Measurements from ENCODE around the gene ATP1B1. TPM values are rescaled to one million over a fixed set of nuclear protein-coding genes. Genes with fewer than 3 reads are reported as not detected.

Gene ATP1B1
- total and polyA plus RNA-seq, 9 of the 15 experiments (the other 6 are each of a cell fraction or from before 2014, with no cell fraction given), result 0.76 to 3.0 (median 1.7) TPM

DNA sequence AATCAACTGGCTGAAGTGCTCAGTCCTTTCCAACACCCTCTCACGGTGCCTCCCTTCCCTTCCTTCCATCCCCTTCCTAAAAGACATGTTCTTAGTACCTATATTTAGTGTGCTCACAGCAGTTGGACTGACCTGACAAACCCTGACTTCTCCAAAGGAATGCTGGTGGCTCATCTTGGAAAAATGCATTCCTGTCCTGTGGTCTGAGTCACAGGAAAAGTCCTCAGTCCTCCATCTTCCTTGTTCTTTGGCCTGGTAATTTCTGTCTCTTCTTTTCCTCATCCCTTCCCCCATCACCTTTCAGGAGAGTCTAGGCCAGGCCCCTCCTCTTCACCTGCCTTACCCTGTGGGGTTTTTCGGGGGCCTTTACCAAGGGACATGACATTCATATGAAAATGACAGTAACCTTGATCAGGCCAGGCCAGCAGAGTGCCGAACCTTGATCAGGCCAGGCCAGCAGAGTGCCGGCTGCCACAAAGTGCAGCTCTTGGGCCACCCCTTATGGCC, 7.2 kb downstream of the ATP1B1 start (continued):
- TF ChIP-seq, protein P1, sequence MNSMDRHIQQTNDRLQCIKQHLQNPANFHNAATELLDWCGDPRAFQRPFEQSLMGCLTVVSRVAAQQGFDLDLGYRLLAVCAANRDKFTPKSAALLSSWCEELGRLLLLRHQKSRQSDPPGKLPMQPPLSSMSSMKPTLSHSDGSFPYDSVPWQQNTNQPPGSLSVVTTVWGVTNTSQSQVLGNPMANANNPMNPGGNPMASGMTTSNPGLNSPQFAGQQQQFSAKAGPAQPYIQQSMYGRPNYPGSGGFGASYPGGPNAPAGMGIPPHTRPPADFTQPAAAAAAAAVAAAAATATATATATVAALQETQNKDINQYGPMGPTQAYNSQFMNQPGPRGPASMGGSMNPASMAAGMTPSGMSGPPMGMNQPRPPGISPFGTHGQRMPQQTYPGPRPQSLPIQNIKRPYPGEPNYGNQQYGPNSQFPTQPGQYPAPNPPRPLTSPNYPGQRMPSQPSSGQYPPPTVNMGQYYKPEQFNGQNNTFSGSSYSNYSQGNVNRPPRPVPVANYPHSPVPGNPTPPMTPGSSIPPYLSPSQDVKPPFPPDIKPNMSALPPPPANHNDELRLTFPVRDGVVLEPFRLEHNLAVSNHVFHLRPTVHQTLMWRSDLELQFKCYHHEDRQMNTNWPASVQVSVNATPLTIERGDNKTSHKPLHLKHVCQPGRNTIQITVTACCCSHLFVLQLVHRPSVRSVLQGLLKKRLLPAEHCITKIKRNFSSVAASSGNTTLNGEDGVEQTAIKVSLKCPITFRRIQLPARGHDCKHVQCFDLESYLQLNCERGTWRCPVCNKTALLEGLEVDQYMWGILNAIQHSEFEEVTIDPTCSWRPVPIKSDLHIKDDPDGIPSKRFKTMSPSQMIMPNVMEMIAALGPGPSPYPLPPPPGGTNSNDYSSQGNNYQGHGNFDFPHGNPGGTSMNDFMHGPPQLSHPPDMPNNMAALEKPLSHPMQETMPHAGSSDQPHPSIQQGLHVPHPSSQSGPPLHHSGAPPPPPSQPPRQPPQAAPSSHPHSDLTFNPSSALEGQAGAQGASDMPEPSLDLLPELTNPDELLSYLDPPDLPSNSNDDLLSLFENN (IDR thresholded peaks at IDR 0.05; ENCODE audit: low read depth in 2 of 2, low read length in 2 of 2), result peak in 1 of 2 experiments; percentile 82; a peak in 2 of 4 replicates

DNA sequence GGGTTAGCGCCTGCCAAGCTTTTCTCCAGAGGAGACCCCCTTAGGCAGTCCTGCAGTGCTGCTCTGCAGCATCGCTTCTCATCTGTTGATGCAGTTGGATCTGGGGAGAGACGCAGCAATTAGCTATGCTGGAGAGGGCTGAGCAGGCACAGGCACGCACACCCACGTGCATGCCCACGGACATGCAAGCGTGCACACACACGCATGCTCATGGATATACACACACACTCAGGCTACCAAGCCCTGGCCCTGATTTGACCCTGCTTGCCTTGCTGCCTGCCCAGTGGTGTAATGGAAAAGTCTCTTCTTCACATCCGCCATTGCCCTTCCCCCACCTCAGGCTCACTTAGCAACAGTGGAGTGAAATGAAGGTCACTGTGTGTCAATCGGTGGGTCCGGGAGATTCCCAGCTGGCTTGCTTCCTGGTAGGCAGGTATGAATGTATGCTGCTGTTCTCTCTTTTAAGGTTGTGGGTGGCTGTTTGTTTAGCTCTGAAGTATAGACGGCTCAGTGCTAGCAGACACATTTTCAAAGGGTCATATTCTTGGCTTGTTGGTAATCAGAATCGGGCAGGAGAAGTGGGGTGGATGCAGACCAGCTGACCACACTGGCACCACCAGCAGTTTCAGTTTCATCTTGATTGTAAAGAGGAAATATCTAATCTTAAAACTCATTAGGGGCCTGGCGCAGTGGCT, 9.5 kb downstream of the ATP1B1 start:
- in situ Hi-C loops (cut with MboI), result no loop called here
- no TSS peak for BruUV-seq (replicated peaks)
- Histone ChIP-seq H3K9me1 (ENCODE audit: control insufficient read depth, insufficient read depth, low read length) (no peaks in the 10 kb centered on the region), H3K4me3 (no peak overlapping the region), H3K79me2 (ENCODE audit: control insufficient read depth, insufficient read depth, low read length) (no peaks in the 10 kb centered on the region), H3K27ac (ENCODE audit: extremely low read depth, low read depth, low read length) (no peak overlapping the region), H4K20me1 (replicated peaks; ENCODE audit: control insufficient read depth, insufficient read depth, low read length) (no peaks in the 10 kb centered on the region), H3K27me3 (ENCODE audit: control insufficient read depth in 2 of 2, insufficient read depth in 2 of 2, low read length in 2 of 2) (no peaks in the 10 kb centered on the region), H3K9ac (ENCODE audit: insufficient read depth in 1 of 2, low read depth in 2 of 2, low read length in 2 of 2) (no peak overlapping the region), H3K4me1 (replicated peaks in 1 of 2; ENCODE audit: control insufficient read depth in 2 of 2, insufficient read depth in 2 of 2, low read length in 2 of 2) (peaks cover 0 to 5% of the 10 kb centered on the region in 2 experiments; a peak in 2 of 5 replicates), H3K36me3 (ENCODE audit: control insufficient read depth, insufficient read depth, low read length) (no peaks in the 10 kb centered on the region), H3K4me2 (ENCODE audit: insufficient read depth, low read length) (no peak overlapping the region), H3K9me3 (replicated peaks; ENCODE audit: control insufficient read depth, insufficient read depth, low read depth, low read length) (no peaks in the 10 kb centered on the region), H2AFZ (ENCODE audit: low read depth, low read length) (no peak overlapping the region)
- TF ChIP-seq YY1 (IDR thresholded peaks at IDR 0.05; ENCODE audit: borderline replicate concordance in 1 of 3, control insufficient read depth in 1 of 3, extremely low read depth in 1 of 3, insufficient read depth in 3 of 3, insufficient read length in 1 of 3, insufficient replicate concordance in 2 of 3, low read depth in 1 of 3, low read length in 2 of 3), result peak in 1 of 3 experiments; percentile 27
- TF ChIP-seq ZNF197 (CRISPR knock-in tag; IDR thresholded peaks at IDR 0.05; ENCODE audit: low read depth), result no peak
- ChIA-PET POLR2A (interaction anchor here (0.5 to 1.1 kb wide), 2 partner anchors 9 to 503 kb away, joined by 3 read pairs; no protein-coding TSS in a partner anchor), CTCF (ENCODE audit: low intra/inter-chr PET ratio) (no interaction called here)
- FAIRE-seq, result no peak
- no peak for DNase-seq (ENCODE audit: extremely low read depth in 1 of 4, low spot score in 3 of 4)
- 65% methylated on average over 14 of the region's 14 CpGs for WGBS (ENCODE audit: insufficient coverage, low coverage, missing lambda C conversion rate)
- intact Hi-C loops (cut with micrococcal nuclease), result no loop called here
- ATAC-seq, result no peak
